Measurements from ENCODE around the gene EIF2A. TPM values are rescaled to one million over a fixed set of nuclear protein-coding genes. Genes with fewer than 3 reads are reported as not detected.

Gene EIF2A
- total and polyA plus RNA-seq, 2 of the 13 experiments (the other 11 are each of a cell fraction or from before 2014, with no cell fraction given) = 124 to 139 TPM

GRCh38 chr3:150603153-150603979 lies 56.8 kb downstream of the EIF2A start, which contains the start of gene SELENOT (continued):
- TF ChIP-seq FUBP1 (CRISPR knock-in tag; IDR thresholded peaks at IDR 0.05; ENCODE audit: borderline replicate concordance) = no peak
- no peak for TF ChIP-seq MBD4 (IDR thresholded peaks at IDR 0.05; ENCODE audit: borderline replicate concordance, low read length)
- TF ChIP-seq ARNT2 (CRISPR knock-in tag; IDR thresholded peaks at IDR 0.05; ENCODE audit: low read depth) = peak; percentile 86
- TF ChIP-seq NFKBIZ (CRISPR knock-in tag; IDR thresholded peaks at IDR 0.05) = no peak
- no peak for TF ChIP-seq HNRNPUL1 (IDR thresholded peaks at IDR 0.05; ENCODE audit: low read depth, low read length)
- TF ChIP-seq ZHX2 (IDR thresholded peaks at IDR 0.05; ENCODE audit: low read depth) = peak; percentile 67; the same call in 1 of the 2 replicates
- peak; percentile 29 for TF ChIP-seq ZHX2 (CRISPR knock-in tag; IDR thresholded peaks at IDR 0.05; ENCODE audit: borderline replicate concordance)
- peak; percentile 75; the same call in 1 of the 2 replicates for TF ChIP-seq ZNF83 (CRISPR knock-in tag; IDR thresholded peaks at IDR 0.05; ENCODE audit: borderline replicate concordance)
- no peak for TF ChIP-seq RBM22 (optimal IDR thresholded peaks at IDR 0.05; ENCODE audit: low read length)
- TF ChIP-seq BCL6 (CRISPR knock-in tag; IDR thresholded peaks at IDR 0.05) = no peak
- TF ChIP-seq ETV6 (CRISPR knock-in tag; conservative IDR thresholded peaks at IDR 0.05) = no peak; the same call in 1 of the 2 replicates
- peak; percentile 66; the same call in 1 of the 2 replicates for TF ChIP-seq SPEN (CRISPR knock-in tag; IDR thresholded peaks at IDR 0.05; ENCODE audit: low read depth)
- peak; percentile 85 for TF ChIP-seq TOPORS (CRISPR knock-in tag; IDR thresholded peaks at IDR 0.05)
- TF ChIP-seq, protein P1, sequence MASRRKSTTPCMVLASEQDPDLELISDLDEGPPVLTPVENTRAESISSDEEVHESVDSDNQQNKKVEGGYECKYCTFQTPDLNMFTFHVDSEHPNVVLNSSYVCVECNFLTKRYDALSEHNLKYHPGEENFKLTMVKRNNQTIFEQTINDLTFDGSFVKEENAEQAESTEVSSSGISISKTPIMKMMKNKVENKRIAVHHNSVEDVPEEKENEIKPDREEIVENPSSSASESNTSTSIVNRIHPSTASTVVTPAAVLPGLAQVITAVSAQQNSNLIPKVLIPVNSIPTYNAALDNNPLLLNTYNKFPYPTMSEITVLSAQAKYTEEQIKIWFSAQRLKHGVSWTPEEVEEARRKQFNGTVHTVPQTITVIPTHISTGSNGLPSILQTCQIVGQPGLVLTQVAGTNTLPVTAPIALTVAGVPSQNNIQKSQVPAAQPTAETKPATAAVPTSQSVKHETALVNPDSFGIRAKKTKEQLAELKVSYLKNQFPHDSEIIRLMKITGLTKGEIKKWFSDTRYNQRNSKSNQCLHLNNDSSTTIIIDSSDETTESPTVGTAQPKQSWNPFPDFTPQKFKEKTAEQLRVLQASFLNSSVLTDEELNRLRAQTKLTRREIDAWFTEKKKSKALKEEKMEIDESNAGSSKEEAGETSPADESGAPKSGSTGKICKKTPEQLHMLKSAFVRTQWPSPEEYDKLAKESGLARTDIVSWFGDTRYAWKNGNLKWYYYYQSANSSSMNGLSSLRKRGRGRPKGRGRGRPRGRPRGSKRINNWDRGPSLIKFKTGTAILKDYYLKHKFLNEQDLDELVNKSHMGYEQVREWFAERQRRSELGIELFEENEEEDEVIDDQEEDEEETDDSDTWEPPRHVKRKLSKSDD (CRISPR knock-in tag; IDR thresholded peaks at IDR 0.05; ENCODE audit: low read depth) = peak; percentile 4; the same call in 1 of the 2 replicates
- TF ChIP-seq ZNF713 (CRISPR knock-in tag; IDR thresholded peaks at IDR 0.05) = no peak
- TF ChIP-seq ZNF776 (CRISPR knock-in tag; IDR thresholded peaks at IDR 0.05) = peak; percentile 59; the same call in 1 of the 2 replicates
- TF ChIP-seq ZNF644 (CRISPR knock-in tag; IDR thresholded peaks at IDR 0.05; ENCODE audit: low read depth) = no peak
- TF ChIP-seq ZNF350 (CRISPR knock-in tag; IDR thresholded peaks at IDR 0.05; ENCODE audit: borderline replicate concordance, low read depth) = peak; percentile 94; the same call in 1 of the 2 replicates
- peak; percentile 71; the same call in 1 of the 2 replicates for TF ChIP-seq ZNF792 (CRISPR knock-in tag; IDR thresholded peaks at IDR 0.05)
- TF ChIP-seq MAFF (IDR thresholded peaks at IDR 0.05; ENCODE audit: low read depth, low read length) = no peak
